Transverse colon (tissue), 4 donors: ENCODE measurements around the gene HMGCS1. TPM values are rescaled to one million over a fixed set of nuclear protein-coding genes. Genes with fewer than 3 reads are reported as not detected.
A peak's percentile ranks its signal among the peaks of the same experiment; 100 is the strongest.

Experiments used
- DNase-seq: peaks from one replicate; pipeline ENCODE4 v3.0.0-alpha.2; 2019
- H3K27ac ChIP-seq, 4 donors: fragments of 200-600 bp; sonication (generic); 2 replicates each; pipeline ENCODE4 v1.5.1; 2016 to 2018; ENCODE audit warnings: inconsistent platforms in 4 of 4
- H3K27me3 ChIP-seq: fragments of 200-600 bp; sonication (generic); 2 replicates; pipeline ENCODE4 v1.5.1; 2017; ENCODE audit warnings: inconsistent platforms
- H3K36me3 ChIP-seq, 4 donors: fragments of 200-600 bp; sonication (generic); 2 replicates each; pipeline ENCODE4 v1.5.1; 2017 to 2019; ENCODE audit warnings: inconsistent platforms in 4 of 4
- H3K4me1 ChIP-seq, 4 donors: fragments of 200-600 bp; sonication (generic); 2 replicates each; pipeline ENCODE4 v1.5.1; 2017 to 2020; ENCODE audit warnings: inconsistent platforms in 4 of 4
- H3K4me3 ChIP-seq, 4 donors: fragments of 200-600 bp; sonication (generic); 1 replicate in 1 of 4; 2 replicates in 3 of 4; pipeline versions ENCODE4 v1.5.1 to v1.6.1; 2017 to 2019; ENCODE audit warnings: inconsistent platforms in 4 of 4
- H3K9me3 ChIP-seq, 2 donors: fragments of 200-600 bp; sonication (generic); 2 replicates each; pipeline ENCODE4 v1.5.1; 2017 to 2019; ENCODE audit warnings: inconsistent platforms in 2 of 2
- CTCF ChIP-seq, 5 experiments: fragments of 200-600 bp in 3 of 5; fragments of 450-650 bp in 2 of 5; sonication (generic) in 3 of 5; IDR thresholded peaks; 1 replicate in 2 of 5; 2 replicates in 3 of 5; pipeline ENCODE4 v1.5.1; 2016 to 2017; ENCODE audit warnings: antibody characterized with exemption in 5 of 5, inconsistent platforms in 3 of 5, mild to moderate bottlenecking in 2 of 5, moderate library complexity in 1 of 5
- EP300 ChIP-seq: sonication (generic); formaldehyde crosslinking; IDR thresholded peaks from one replicate; pipeline ENCODE4 v1.6.1; 2017; ENCODE audit warnings: antibody characterized with exemption, low read depth
- POLR2A ChIP-seq: fragments of 450-650 bp; IDR thresholded peaks from one replicate; pipeline ENCODE4 v1.6.1; 2016; ENCODE audit warnings: antibody characterized with exemption, mild to moderate bottlenecking, moderate library complexity
- POLR2AphosphoS5 ChIP-seq, 3 donors: sonication (generic); formaldehyde crosslinking; IDR thresholded peaks; one replicate each; pipeline ENCODE4 v1.6.1; 2016; ENCODE audit warnings: antibody characterized with exemption in 3 of 3
- WGBS, 2 donors: methylation state at CpG; one replicate each; pipeline ENCODE4 v1.1.5; 2018; ENCODE audit warnings: low coverage in 1 of 2; 5-methylcytosine and 5-hydroxymethylcytosine counted together
- in situ Hi-C, 4 donors: fragments of 200-750 bp; cut with MboI; loops; one replicate each; pipeline versions ENCODE4 v1.15.0 to v1.15.1; 2017; ENCODE audit warnings: low sequenced_read_pairs in 3 of 4, low pct_ligation_motif_present in 1 of 4, low pct_unique_long_range_greater_than_20kb in 1 of 4
- intact Hi-C: fragments of 100-400 bp; cut with DNase I; formaldehyde crosslinking; loops from one replicate; pipeline ENCODE4 v1.15.1; 2023; ENCODE audit warnings: low total_unique reads
- total RNA-seq, 4 donors: library from RNA; depleted of rRNA; stranded (reverse); fragments of >200 nt; gene quantifications; one replicate each; pipeline ENCODE4 v1.1.0, GENCODE V29; 2016

Gene HMGCS1
- total RNA-seq, result 10 to 100 TPM; 16.9 to 51.4 (median 41.8) TPM

DNA sequence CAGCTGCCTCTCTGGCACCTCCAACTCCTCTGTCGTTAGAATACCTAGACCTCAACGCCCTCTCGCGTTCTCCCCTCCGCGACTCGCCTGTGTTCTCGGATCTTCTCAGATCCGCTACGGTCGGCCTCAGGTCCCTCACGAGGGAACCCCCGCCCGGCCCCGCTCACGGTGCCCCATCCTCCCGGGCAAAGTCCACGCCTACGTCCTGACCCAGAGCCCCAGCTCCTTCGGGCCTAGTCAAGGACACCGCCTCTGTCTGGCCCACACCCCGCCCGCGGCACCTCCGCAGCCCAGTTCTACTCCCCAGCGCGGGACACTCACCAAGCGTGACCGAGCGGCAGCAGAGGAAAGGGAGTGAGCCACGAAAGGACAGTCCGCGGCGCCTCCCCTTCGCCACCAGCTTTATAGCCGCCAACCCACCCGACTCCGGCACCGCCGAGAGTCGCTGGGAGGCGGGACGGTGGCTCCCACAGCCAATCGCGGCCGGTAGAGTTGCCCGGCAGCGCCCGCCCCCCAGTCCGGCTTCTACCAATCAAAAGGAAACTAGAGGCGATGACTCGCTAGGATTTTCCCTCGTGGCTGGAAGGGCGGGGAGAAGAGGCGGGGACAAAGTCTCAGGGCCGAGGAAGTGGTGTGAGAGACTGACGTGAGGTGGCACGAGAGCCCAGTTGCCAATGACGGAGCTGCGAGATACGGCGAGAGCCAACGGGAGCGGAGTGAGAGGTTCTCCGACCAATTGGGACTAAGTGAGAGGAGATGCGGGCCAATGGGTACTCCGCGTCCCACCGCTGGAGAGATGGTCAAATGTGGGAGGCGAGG is at the start of gene HMGCS1:
TSS of gene HMGCS1 (minus strand) at position 378 of the 819 bp plus-strand sequence. CDS start 14,447 bp downstream, outside the sequence.
- peak; percentile 99 for DNase-seq
- intact Hi-C loops (no loop called here), in situ Hi-C loops (loop anchor here (10.0 to 25.0 kb wide), 2 partner anchors 174 to 208 kb away; partner anchors contain the start of gene TMEM267 (in 4 of the 4))
- TF ChIP-seq EP300, result no peak
- TF ChIP-seq CTCF (IDR thresholded peaks at IDR 0.05), result peak in 1 of 5 experiments; percentile 27
- peak; percentile 97 for TF ChIP-seq POLR2A
- TF ChIP-seq POLR2AphosphoS5 (IDR thresholded peaks at IDR 0.05), result peak; percentile 88 to 98 (median 98)
- WGBS, 2 donors, result 0 to 1% methylated on average over 4 to 46 of the region's 70 CpGs
- H3K4me1 ChIP-seq, result peaks cover 9 to 42% (median 21%) of the 10 kb centered on the region in 4 donors
- no peaks in the 10 kb centered on the region for H3K36me3 ChIP-seq
- no peaks in the 10 kb centered on the region for H3K27me3 ChIP-seq
- peak within 1 kb of the TSS; percentile 90 to 96 (median 94) for H3K27ac ChIP-seq
- no peaks in the 10 kb centered on the region for H3K9me3 ChIP-seq
- H3K4me3 ChIP-seq, result peak within 1 kb of the TSS; percentile 53 to 85 (median 74)

DNA sequence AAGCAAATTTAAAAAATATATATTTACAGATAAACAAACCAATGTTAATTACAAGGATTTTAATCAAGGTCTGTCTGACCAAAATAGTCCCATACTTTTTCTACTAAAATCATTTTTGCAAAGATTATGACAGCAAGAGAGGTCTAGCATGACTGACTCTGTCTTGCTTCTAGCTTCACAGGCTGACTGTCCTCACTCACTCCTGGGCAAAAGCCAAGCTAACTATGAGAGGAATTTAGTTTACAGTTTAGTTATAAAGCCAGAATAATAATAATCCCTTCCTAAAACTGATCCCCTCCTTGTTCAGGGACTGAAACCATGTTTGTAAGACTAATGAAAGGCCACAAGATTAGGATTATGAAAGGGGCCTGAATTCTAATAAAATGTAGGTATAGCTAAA is 45.5 kb upstream of the HMGCS1 start:
- intact Hi-C loops (no loop called here), in situ Hi-C loops (no loop called here)
- no peak for TF ChIP-seq EP300
- TF ChIP-seq POLR2AphosphoS5 (IDR thresholded peaks at IDR 0.05), result no peak
- no peak for TF ChIP-seq CTCF (IDR thresholded peaks at IDR 0.05)
- no peak for TF ChIP-seq POLR2A
- H3K4me3 ChIP-seq, result no peak overlapping the region
- H3K9me3 ChIP-seq, result peaks cover 9% of the 10 kb centered on the region in 2 donors
- H3K36me3 ChIP-seq, result no peaks in the 10 kb centered on the region
- H3K27ac ChIP-seq, result no peak overlapping the region
- no peaks in the 10 kb centered on the region for H3K27me3 ChIP-seq
- no peaks in the 10 kb centered on the region for H3K4me1 ChIP-seq
- DNase-seq, result no peak

GRCh38 chr5:43358301-43358700 is 45.1 kb upstream of the HMGCS1 start:
- 45 to 55% methylated on average over 3 of the region's 3 CpGs for WGBS, 2 donors
- Histone ChIP-seq H3K9me3 (peaks cover 9% of the 10 kb centered on the region in 2 donors), H3K27me3 (no peaks in the 10 kb centered on the region), H3K27ac (no peak overlapping the region), H3K4me1 (no peaks in the 10 kb centered on the region), H3K36me3 (no peaks in the 10 kb centered on the region), H3K4me3 (no peak overlapping the region)
- TF ChIP-seq POLR2A (no peak), CTCF (IDR thresholded peaks at IDR 0.05) (no peak), EP300 (no peak), POLR2AphosphoS5 (IDR thresholded peaks at IDR 0.05) (no peak)
- DNase-seq, result no peak
- intact Hi-C loops (no loop called here), in situ Hi-C loops (no loop called here)

GRCh38 chr5:43357878-43358281 is 44.7 kb upstream of the HMGCS1 start:
- WGBS, 2 donors, result 56 to 59% methylated on average over 3 of the region's 3 CpGs
- peaks cover 9% of the 10 kb centered on the region in 2 donors for H3K9me3 ChIP-seq
- TF ChIP-seq EP300 (no peak), POLR2A (no peak), CTCF (IDR thresholded peaks at IDR 0.05) (no peak), POLR2AphosphoS5 (IDR thresholded peaks at IDR 0.05) (no peak)
- in situ Hi-C loops (no loop called here), intact Hi-C loops (no loop called here)
- H3K27me3 ChIP-seq, result no peaks in the 10 kb centered on the region
- no peak overlapping the region for H3K27ac ChIP-seq
- H3K4me1 ChIP-seq, result no peaks in the 10 kb centered on the region
- no peaks in the 10 kb centered on the region for H3K36me3 ChIP-seq
- no peak overlapping the region for H3K4me3 ChIP-seq
- DNase-seq, result no peak
